ENCODE results near the gene OPCML. TPM values are rescaled to one million over a fixed set of nuclear protein-coding genes. Genes with fewer than 3 reads are reported as not detected.

OPCML gene
- total RNA-seq, 1 experiment from 2014 or later: 0.94 TPM

DNA sequence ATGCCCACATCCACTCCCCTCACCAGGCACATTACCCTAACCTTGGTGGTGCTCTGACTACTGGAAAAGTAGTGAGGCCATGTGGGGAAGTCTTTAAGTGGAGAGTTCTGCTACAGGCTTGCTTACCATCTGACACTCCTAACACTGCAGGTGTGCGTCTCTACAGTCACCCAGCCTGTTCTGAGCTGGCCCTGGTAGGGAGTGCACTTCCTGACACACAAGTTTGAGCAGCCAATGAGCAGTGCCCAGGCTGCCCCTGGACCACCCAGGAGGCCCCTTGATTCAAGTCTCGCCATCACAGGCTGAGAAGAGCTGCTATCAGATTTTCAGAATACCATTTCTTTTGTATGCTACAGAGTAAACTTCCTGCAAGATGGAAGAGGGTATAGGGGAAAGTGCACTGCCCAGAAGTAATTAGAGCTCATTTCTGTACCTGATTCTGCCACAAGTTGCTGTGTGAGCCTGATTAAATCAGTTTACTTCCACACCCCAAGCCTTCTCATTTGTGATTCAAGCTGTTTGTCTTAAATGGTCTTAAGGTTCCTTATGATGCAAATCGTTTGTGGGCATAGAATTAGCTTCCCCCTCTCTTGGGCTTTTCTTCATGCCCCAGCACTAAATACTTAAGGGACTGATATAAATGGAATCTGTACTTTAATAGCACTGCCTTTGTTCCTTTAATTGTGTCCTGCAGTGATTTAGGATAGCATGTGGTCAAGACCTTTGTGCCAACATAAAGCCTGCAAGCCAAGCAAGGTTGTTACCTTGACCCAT lies 22.2 kb downstream of the OPCML start:
- Histone ChIP-seq H2BK20ac (ENCODE audit: low read depth, low read length, poor library complexity, severe bottlenecking) (no peak overlapping the region), H3K18ac (ENCODE audit: insufficient read length, low read depth, low read length) (no peak overlapping the region), H2BK15ac (ENCODE audit: low read depth, low read length) (no peak overlapping the region), H4K5ac (ENCODE audit: insufficient read length, low read depth, low read length) (no peak overlapping the region), H4K20me1 (ENCODE audit: control insufficient read depth, insufficient read depth, insufficient read length) (no peaks in the 10 kb centered on the region), H4K91ac (ENCODE audit: insufficient read length, low read depth, low read length) (no peak overlapping the region), H3K4me2 (ENCODE audit: insufficient read depth, insufficient read length, low read length) (peak overlapping the region; percentile 28), H2AFZ (ENCODE audit: low read length) (no peak overlapping the region), H3K23me2 (ENCODE audit: insufficient read length, low read depth, low read length, poor library complexity, severe bottlenecking) (no peaks in the 10 kb centered on the region), H2BK12ac (ENCODE audit: insufficient read length, low read depth, low read length) (no peak overlapping the region), H4K8ac (replicated peaks; ENCODE audit: insufficient read length, low read depth, low read length) (no peak overlapping the region), H3K56ac (ENCODE audit: insufficient read length, low read depth, low read length) (no peak overlapping the region), H3K9ac (ENCODE audit: extremely low read depth, insufficient read length, low read length) (no peak overlapping the region), H3K79me2 (ENCODE audit: insufficient read depth, low read length) (no peaks in the 10 kb centered on the region), H3K14ac (ENCODE audit: insufficient read depth, low read length) (no peak overlapping the region; the same call in 1 of the 2 replicates), H2AK5ac (ENCODE audit: insufficient read length, low read length) (no peak overlapping the region), H3K27me3 (ENCODE audit: insufficient read depth, low read length) (peaks cover 2% of the 10 kb centered on the region), H3K9me3 (ENCODE audit: control insufficient read depth, low read depth, low read length) (no peaks in the 10 kb centered on the region), H3K23ac (ENCODE audit: insufficient read length, low read depth, low read length) (no peak overlapping the region), H3K4me1 (ENCODE audit: insufficient read depth, low read length) (peaks cover 33% of the 10 kb centered on the region), H2BK5ac (ENCODE audit: insufficient read length, low read length) (no peak overlapping the region), H3K4ac (ENCODE audit: low read depth, low read length) (no peak overlapping the region), H2BK120ac (ENCODE audit: low read depth, low read length, poor library complexity, severe bottlenecking) (no peak overlapping the region), H3T11ph (ENCODE audit: low read length) (no peak overlapping the region), H3K79me1 (ENCODE audit: insufficient read depth, low read depth, low read length, poor library complexity, severe bottlenecking) (no peaks in the 10 kb centered on the region), H3K27ac (ENCODE audit: insufficient read length, low read depth, low read length) (no peak overlapping the region)
- H3K27me3 Mint-ChIP-seq (ENCODE audit: low read depth): peaks cover 35% of the 10 kb centered on the region
- WGBS (ENCODE audit: extremely low coverage, insufficient read length, low lambda C conversion rate): no CpG with 5 or more reads among the region's 3 CpGs
- H3K4me3 Mint-ChIP-seq: peak overlapping the region in 1 of 2 experiments; percentile 1; a peak in 1 of 5 replicates
- no peaks in the 10 kb centered on the region for H3K36me3 Mint-ChIP-seq (ENCODE audit: insufficient read depth in 1 of 3, low read depth in 3 of 3)
- peak; percentile 67 for DNase-seq
- TF ChIP-seq, protein P1, sequence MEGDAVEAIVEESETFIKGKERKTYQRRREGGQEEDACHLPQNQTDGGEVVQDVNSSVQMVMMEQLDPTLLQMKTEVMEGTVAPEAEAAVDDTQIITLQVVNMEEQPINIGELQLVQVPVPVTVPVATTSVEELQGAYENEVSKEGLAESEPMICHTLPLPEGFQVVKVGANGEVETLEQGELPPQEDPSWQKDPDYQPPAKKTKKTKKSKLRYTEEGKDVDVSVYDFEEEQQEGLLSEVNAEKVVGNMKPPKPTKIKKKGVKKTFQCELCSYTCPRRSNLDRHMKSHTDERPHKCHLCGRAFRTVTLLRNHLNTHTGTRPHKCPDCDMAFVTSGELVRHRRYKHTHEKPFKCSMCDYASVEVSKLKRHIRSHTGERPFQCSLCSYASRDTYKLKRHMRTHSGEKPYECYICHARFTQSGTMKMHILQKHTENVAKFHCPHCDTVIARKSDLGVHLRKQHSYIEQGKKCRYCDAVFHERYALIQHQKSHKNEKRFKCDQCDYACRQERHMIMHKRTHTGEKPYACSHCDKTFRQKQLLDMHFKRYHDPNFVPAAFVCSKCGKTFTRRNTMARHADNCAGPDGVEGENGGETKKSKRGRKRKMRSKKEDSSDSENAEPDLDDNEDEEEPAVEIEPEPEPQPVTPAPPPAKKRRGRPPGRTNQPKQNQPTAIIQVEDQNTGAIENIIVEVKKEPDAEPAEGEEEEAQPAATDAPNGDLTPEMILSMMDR (conservative IDR thresholded peaks at IDR 0.05): no peak
- H3K9me3 Mint-ChIP-seq: no peaks in the 10 kb centered on the region; a peak in 1 of 5 replicates
- H3K4me1 Mint-ChIP-seq: peaks cover 55 to 72% of the 10 kb centered on the region in 2 experiments
- H3K27ac Mint-ChIP-seq: peak overlapping the region in 2 of 3 experiments; percentile 14 to 74; a peak in 3 of 7 replicates

All from H9 (cell line).